ENCODE results near the gene MMP23B.
"Not testable (repeated sequence)": the region's sequence is repeated elsewhere in the genome, so short reads cannot be mapped to it uniquely, and the experiment has no call there.

Gene MMP23B

DNA sequence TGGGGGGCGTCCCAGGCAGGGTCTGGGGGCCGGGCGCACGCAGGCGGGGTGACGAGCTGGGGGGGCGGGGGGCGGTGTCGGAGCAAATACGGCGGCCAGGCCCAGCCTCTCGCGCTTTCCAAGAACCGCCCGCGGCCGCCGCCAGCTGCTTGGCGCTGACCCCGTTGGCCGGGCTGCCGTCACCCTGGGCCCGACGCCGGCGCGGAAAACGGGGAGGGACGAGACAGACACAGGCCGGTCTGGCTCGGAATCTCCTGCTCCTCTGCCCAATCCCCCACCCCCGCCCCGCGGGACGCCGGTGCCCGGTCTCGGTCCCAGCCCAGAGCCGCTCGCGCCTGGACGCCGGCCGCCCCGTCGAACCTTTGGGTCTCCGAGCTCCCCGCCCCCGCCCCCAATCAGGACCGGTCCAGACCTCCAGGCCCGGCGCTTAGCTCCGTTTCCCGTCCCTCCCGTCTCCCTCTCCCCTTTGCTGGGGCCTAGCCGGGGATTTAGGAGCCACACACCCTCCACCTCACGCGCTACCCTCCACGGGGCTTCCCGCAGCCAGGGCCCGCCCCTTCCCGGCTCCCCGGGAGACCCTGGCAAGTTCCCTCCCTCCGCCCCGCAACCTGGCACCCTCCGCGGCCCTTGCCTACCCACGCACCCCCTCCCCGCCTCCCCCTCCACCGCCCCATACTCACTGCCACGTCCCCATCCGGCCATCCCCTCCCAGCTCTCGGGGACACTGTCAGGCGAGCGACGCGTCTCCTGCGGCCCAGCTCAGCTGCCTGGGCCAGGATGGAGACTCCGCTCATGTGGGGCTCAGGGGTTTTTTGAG lies 800 bp upstream of the MMP23B start:
- FAIRE-seq (no peak), DNase-seq (ENCODE audit: low spot score) (no peak)

DNA sequence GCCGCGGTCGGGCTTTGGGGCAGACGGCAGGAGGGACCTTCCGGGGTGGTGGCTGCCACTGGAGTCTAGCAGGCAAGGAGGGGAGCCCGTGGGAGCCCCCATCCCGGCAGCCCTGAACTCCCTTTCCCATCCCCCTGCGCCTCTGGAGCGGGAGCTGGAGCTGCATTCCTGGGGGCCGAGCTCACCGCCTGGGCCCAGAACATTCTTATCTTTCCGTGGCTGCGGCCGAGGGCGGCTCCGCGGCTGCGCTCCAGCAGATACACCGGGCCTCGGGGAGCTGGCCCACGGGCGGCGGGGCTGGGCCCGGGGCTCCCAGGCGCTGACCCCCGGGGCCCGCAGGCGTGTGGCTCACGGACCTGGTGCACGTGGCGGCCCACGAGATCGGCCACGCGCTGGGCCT lies 1.4 kb downstream of the MMP23B start:
- FAIRE-seq; DNase-seq (ENCODE audit: low spot score): not testable (repeated sequence)

DNA sequence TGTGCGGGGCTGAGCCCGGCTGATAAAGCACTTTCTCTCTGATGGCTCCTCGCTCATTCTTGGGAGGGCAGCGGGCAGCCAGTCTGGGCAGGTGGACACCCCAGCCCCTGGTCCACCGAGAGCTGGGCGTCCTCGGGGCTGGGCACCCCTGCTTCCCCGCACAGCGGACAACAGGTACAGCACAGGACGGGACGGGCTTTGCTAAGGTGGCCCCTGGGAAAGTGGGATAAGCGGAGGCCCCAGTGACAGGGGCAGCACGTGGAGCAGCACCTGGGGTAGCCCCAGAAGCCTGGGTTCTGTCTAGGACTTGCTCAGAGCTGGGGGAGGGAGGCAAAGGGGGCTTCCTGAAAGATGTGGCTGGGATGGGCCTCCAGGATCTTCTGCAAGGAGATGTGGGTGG lies 2.6 kb downstream of the MMP23B start:
- not testable (repeated sequence) for FAIRE-seq

DNA sequence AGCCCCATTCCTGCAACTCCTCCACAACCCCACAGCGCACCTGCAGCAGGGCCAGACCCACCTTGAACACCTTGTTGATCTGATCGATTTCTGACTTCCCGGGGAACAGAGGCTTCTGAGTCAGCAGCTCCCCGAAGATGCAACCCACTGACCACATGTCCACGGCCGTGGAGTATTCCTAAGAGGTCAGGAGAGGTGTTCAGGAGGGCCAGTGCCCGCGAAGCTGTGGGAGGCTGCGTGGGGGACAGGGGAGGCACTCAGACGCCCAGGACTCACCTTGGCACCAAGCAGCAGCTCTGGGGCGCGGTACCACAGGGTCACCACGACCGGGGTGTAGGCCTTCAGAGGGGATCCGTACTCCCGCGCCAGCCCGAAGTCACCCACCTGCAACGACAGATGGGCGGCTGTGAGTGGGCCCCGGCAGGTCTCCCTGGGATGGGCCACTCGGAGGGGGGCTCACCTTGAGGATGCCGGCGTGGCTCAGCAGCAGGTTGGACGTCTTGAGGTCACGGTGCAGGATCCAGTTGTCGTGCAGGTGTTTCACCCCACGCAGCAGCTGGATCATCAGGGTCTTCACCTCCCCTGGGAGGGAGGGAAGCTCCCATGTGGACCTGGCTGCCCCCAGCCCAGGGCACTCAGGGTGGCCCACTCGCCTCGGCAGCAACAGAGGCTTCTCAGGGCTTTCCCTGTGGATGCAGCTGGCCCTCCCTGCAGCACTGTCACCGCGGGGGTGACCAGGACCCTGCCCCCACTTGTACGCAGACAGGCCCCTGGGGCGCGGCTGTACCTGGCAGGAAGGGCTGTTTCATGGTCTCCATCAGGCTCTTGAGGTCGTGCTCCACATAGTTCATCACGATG lies 4.9 kb downstream of the MMP23B start:
- FAIRE-seq; DNase-seq (ENCODE audit: low spot score): not testable (repeated sequence)

More for the DNA sequence above, 2.6 kb downstream of the MMP23B start:
- not testable (repeated sequence) for DNase-seq (ENCODE audit: low spot score)

DNA sequence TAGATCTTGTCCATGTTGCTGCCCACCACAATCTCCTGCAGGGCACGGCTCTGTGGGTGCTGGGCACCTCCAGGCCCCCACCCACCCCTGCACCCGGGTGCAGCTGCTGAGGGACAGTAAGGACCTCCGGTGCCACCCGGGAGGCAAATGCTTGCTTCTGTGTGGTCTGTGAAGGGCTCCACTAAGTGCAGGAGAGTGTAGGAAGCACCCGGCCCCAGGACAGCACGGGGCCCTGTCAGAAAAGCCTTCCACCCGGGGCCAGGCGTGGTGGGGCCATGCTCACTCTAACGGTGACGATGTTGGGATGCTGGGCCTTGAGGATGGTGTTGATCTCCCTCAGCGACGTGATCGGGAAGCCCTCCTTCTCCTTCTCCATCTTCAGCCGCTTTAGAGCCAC lies 5.5 kb downstream of the MMP23B start:
- FAIRE-seq; DNase-seq (ENCODE audit: low spot score): not testable (repeated sequence)

DNA sequence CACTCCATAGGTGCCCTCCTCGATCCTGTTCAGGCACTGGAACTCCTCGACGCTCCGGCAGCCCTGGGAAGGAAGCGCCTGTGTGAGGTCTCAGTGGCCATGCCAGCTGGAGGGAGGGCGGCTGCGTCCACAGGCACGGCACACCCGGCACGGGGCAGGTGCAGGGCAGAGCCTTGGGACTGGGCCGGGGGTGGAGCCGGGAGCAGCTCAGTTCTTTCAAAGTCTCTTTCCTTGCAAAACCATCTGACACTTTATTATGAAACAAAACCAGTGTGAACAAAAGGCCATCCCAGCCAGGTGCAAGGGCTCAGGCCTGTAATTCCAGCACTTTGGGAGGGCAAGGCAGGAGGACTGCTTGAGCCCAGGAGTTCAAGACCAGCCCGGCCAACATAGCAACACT lies 6.6 kb downstream of the MMP23B start:
- not testable (repeated sequence) for FAIRE-seq

DNA sequence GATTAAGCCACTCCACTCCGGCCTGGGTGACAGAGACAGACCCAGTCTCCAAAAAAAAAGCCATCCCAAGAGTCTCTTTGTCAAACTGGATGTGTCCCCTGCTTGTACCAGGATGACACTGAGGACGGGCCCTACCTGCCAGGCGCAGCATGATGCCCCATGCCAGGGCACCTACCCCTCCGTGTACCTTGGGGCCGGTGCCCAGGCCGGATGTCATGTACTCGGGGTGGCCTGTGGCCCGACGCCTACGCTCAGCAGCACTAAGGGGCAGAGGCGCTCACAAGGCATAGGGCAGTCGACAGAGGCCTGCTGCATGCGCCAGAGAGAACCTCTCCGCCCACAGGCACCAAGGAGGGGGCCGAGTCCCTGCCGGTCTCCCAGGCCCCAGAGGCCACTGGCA lies 7.4 kb downstream of the MMP23B start:
- not testable (repeated sequence) for DNase-seq (ENCODE audit: low spot score); FAIRE-seq

More for the DNA sequence above, 6.6 kb downstream of the MMP23B start:
- DNase-seq (ENCODE audit: low spot score) = not testable (repeated sequence)

DNA sequence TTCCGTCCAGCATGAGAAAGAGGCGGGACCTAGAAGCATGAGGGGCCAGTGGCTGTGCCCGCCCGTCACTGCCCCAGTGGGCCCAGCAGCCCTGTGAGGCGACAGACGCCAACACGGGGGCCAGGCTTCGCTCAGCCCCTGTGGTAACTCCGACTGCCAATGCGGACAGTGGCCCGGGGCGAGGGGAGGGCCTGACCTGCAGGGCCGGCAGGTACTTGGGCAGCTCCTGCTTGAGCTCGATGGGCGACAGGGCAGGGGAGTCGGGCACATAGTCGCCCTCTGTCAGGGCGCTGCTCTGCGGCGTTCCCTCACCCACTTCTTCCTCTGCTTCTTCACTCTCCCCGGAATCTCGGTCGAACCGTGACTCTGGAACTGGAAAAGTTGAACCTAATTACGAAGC lies 8.1 kb downstream of the MMP23B start:
- not testable (repeated sequence) for FAIRE-seq; DNase-seq (ENCODE audit: low spot score)

DNA sequence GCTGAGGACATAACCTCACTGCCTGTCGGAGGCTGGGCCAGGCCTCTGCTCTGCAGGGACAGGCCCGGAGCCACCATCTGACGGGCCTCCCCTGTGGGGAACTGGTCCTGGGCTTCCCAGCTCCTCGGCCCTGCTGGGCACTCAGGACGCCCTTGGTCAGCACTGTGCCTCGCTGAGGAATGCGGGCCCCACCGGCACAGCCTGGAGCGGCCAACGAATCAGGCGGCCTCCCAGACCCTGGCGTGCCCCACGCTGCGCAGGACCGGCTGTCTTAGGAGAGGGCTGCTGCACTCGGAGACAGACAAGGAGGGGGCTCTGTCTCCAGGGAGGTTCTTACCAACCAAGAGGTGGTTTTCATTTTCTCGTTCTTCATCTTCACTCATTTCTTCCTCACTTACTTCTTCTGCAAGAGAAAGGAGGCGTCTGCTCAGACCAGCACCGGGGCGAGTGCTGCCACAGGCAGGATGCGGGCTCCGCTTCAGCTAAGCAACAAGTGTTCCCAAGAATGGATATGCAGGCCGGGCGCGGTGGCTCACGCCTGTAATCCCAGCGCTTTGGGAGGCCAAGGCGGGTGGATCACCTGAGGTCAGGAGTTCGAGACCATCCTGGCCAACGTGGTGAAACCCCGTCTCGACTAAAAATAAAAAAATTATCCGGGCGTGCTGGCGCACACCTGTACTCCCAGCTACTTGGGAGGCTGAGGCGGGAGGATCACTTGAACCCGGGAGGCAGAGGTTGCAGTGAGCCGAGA lies 8.9 kb downstream of the MMP23B start:
- not testable (repeated sequence) for DNase-seq (ENCODE audit: low spot score); FAIRE-seq

DNA sequence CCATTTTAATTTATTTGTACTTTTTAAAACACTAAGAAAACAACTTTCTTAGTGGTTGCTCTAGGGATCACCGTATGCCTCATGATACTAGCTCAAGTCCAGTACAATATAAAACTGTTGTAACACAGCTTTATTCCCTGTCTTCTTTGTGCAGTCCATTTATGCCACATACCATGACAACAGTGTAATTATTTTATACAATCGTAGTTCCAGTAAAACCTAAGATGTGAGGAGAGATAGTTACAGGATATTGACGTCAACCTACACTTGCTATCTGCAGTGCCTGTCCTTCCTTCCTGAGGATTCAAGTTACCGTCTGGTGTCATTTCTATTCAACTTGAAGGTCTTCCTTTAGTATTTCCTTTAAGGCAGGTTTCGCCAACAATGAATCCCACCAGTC lies 14.4 kb downstream of the MMP23B start:
- not testable (repeated sequence) for FAIRE-seq; DNase-seq (ENCODE audit: low spot score)

DNA sequence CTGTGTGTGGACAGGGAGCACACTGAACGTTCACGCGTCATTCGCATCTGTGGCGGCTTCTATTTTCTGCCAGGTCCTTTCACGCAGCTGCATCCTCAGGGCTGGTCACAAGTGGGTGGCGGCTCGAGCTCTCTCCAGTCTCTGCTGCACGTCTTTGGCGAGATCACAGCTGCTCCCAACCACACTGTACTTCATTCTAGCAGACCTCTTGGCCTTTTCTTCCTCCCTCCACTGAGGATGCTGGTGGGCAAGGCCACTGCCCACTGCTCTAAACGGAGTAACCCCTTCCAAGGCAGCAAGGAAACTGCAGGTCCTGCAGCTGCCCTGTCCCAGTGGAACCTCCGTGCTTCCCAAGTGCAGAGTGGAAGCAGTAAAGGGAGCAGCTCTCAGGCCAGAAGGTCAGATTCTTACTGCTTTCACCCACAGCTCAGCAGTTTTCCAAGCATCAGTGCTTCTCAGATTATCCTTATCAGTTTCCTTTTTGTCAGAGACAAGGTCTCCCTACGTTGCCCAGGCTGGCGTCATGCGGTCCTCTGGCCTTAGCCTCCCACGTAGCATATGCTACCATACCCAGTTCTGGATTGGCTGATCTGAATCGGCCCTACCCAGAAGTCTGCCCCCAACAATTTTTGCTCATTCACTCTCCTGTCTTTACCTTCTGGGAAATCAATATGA lies 15.7 kb downstream of the MMP23B start:
- not testable (repeated sequence) for DNase-seq (ENCODE audit: low spot score); FAIRE-seq

DNA sequence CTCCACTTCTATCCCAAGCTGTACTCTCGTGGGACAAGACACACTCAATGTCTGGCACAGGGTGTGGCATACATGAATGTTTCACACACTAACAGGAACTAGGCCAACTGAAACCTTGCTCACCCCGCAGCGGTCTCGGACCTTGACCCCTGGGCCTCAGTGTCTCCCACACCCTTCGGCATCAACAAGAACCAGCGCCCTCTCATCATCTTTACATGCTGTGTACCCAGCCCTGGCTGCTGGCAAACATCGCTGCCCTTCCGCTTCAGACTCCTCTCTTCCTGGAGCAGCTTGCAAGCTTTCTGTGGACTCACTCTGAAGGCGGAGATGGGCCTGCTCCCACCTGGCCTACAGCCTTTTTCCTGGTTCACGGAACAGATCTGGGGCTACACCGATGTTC lies 16.3 kb downstream of the MMP23B start:
- DNase-seq (ENCODE audit: low spot score); FAIRE-seq: not testable (repeated sequence)

DNA sequence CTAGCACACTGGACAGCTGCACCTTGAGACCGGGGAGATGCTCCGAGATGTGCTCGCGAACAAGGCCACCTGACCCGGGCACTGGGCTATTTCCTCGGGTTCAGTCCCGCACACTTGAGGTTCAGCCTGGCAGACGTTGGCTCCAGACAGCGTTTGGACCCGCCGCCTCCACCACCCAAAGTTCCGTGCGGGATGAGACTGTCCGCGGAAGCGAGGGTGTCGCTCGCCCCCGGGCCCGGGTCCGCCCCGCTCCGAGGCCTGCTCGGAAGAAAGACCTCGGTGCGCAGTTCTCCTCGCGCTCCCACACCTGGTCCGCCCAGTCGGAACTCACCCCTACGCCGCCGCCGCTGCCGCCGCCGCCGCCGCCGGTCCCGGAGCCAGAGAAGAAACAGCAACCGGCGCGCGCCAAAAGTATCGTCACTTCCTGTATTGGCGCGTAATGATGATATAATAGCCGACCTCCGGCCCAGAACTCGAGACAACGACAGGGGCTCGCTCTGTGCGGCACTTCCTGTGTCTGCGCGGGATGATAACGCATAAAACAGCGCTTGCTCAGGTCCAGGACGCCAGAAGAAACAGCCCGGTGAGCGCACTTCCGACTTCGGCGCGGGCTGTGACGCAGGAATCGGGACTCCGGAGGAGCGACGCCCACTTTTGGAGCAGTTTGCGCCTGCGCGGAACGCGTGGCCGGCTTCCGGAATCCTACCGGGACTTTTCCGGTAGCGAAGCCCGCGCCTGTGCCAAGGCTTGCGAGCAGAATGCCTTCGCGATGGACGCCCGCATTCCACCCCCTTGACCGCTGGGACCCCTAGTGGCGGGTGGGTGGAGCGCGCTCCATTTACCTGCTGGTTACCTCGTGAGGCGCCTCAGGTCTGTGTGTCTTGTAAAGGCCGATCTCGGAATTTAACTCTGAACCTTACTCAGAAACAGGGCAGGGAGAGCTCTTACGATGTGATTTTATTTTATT lies 26.9 kb downstream of the MMP23B start, which contains the start of gene CDK11B:
Gene CDK11B, minus strand, starts transcription at position 422 of the 967 bp plus-strand sequence. CDS start 1,519 bp downstream, outside the sequence.
- DNase-seq (ENCODE audit: low spot score) = peak; percentile 89

DNA sequence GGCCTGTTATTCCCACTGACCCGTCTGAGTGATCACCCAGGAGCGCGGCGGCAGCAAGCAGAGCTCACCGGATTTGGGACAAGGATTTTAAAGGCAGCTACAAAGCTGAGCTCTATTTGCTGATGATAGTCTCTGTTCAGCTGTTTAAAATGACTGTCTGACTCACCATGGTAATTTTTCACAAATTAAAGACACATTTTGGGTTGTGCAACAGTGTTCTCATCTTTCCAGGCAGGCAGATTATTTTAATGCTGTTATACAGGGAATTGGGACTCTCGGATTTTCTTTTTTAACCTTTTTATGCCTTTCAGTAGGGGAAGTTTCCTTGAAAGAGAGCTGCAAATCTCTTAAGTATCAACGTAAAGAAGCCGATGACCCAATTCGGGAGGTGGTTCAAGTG lies 30.4 kb downstream of the MMP23B start:
- DNase-seq (ENCODE audit: low spot score) = not testable (repeated sequence)

More for the DNA sequence above, 26.9 kb downstream of the MMP23B start, which contains the start of gene CDK11B:
- FAIRE-seq = peak; percentile 84

DNA sequence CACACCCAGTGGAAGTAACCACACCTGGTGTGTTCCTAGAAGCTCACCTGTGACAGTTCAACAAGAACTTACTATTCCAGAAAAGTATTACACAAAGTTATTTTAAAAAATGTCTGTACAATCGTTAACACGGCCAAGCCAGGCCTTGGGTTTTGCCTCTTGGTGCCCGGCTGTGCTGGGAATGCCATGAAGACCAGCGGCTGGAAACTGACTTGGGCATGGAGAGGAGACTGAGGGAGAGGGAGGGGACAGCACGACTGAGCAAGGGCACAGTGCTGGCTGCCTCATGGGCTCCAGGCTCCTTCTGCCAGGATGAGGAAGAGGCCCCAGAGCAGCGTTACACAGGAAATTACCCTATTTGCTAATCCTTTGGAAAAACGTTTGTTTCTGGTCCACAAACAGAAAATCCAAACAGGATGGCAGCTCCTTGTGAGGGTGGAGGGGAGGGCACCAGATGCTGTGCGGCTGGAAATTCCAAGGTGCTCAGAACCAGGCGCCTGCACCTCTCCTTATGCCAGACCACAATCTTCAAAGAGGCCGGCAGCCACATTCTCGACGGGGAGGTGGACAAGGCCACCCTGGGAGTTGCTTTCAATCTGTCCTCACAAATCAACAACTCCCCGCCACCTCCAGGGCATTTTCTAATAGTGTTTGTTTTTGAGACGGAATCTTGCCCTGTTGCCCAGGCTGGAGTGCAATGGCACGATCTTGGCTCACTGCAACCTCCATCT lies 31.0 kb downstream of the MMP23B start:
- DNase-seq (ENCODE audit: low spot score) = not testable (repeated sequence)

More for the DNA sequence above, 30.4 kb downstream of the MMP23B start:
- not testable (repeated sequence) for FAIRE-seq

DNA sequence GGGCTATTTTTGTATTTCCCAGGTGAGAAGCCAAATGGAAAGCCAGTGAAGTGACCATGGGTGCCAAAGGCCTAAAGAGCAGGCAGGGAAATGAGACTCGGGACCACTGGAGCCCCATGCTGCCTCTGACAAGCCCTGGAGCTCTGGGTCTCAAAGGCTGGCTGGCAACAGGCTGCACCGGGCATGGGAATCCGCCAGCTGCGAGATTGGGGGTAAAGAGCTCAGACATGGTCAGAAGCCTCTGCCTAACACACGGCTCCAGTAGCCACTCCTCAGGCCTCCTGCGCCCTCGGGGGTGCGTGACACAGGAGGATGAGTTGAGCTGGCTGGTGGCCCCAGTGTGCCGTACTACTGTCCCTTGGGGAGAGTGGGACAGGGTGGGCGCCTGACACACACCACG lies 32.3 kb downstream of the MMP23B start:
- DNase-seq (ENCODE audit: low spot score); FAIRE-seq: not testable (repeated sequence)

More for the DNA sequence above, 31.0 kb downstream of the MMP23B start:
- FAIRE-seq = not testable (repeated sequence)

DNA sequence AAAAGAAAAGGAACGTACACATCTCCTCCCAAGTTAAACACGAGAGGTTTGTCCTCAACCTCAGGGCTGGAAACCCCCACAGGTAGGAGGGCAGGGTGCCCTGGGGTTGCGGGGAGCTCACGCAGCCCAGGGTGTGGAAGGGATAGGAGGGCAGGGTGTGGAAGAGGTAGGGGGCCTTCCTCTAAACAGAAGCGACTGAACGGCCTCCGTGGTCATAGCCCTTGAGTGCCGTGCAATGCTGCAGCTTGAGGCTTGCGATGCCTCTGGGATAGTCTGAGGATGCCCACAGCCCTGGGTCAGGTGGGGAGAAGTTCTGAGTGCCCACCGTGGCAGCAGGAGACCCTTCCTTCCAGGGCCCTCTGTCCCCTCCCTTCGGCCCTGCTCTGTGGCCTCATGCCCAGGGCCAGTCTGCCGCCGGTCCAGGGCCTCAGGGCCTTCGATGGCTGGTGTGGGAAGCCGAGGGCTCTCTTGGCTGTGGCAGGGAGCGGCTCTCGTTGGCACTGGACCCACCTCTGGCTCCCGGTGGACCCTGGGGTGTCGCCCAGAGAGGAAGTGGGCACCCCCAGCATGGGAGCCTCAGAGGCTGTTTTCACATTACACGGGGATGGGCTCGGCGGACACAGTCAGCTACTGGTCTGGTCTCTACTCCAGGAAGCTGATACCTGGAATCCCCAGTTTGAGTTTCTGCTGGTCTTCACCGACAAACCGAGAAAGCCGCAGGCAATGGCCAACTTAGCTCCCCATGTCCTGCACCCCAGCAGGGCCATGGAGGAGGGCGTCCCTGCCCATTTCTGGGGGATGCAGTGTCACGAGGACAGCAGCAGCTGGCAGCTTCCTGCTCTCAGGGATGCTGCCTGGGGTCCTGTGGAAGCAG lies 33.2 kb downstream of the MMP23B start:
- FAIRE-seq = no peak
- no peak for DNase-seq (ENCODE audit: low spot score)

Data from RCC 7860 (cell line).